NCI-H1092 treated with DMSO at 0.1 percent for 48 hours (cell line): ENCODE data around the gene KCTD12.
A peak's percentile ranks its signal among the peaks of the same experiment; 100 is the strongest.
"Not testable (repeated sequence)": the region's sequence is repeated elsewhere in the genome, so short reads cannot be mapped to it uniquely, and the experiment has no call there.

Experiments
- DNase-seq: peaks from one replicate; lab custom pipeline; 2025; lab: John Stamatoyannopoulos, UW

KCTD12 gene

DNA sequence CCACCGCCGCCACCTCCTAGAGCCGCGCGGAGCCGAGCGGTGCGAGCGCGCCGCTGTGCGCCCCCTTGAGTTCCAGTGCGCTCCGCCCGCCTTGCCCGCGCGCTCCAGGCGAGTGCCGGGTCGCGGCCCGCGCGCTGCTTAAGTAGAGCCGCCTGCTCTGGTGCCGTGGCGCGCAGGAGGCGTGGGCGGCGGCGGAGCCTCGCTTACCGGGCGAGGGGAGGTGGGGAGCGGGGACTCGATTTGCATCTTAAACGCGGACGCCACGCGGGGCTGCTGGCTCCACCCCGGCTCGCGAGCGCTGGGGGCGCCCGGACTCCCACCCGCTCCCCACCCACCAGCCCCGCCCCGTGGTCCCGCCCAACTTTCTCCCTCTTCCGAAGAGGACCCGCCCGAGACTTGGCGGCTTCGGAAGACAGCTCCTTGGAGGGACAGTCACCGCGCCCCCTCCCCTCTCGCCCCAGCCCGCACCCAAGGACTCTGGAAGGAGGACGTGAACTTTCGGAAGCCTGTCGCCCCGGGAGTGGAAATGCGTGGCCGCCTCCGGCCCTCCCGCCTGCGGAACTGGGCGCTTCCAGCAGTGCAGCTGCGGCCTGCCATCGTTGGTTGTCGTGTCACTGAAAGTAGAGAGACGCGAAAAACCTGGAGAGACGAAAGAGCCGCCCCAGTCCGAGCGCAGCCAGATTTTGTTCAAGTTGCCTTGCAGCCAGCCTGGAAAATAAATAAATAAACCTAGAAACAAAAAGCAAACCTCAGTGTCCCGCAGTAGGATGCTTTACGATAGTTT is at the start of gene KCTD12:
KCTD12 (minus strand) TSS at position 114 of the 784 bp plus-strand sequence. CDS start 257 bp downstream, outside the sequence.
- peak; percentile 78 for DNase-seq

DNA sequence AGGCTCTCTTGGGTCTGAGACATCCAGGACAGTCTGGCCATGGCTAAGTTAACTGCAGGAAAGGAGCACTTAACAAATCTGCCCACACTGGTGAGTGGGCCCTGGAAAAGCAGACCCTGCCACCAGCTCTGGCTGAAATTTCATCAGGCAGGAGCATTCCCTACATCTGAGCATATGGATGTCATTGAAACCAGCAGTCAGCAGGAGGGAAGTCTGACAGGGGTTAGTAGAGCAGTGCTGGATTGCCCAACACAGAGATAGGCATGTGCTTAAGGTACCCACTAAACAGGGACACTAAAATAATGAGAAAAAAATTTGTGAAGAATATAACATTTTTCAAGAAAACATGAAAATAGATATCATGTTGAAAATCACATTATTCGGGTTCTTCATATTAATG is 48.5 kb upstream of the KCTD12 start:
- no peak for DNase-seq

- no peak for DNase-seq
These were observed 45.9 kb upstream of the KCTD12 start for GRCh38 chr13:76932076-76932475.

DNA sequence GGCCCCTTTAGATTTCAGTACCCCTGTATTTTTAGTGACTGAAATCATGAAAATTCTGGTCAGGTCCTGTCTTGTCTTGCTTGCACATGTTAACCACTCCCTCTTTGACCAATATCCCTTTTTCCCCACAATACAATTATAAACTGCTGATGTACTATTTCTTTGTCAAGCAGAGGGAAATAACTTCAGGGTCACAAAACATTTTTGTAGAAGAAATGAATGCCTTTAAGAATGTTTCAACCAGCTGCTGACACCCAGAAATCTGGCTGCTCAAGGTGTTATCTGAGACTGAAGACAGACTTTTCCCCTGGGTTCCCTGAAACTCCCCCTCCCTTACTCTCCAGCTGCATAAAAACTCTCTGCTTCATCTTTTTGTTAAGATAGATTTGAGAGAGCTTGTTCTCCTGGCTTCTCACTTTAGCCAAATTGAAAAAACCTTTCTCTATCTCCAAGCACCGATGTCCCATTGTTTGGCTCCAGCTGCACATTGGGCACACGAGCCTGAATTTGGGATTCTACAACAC is 43.7 kb upstream of the KCTD12 start:
- DNase-seq: no peak

DNA sequence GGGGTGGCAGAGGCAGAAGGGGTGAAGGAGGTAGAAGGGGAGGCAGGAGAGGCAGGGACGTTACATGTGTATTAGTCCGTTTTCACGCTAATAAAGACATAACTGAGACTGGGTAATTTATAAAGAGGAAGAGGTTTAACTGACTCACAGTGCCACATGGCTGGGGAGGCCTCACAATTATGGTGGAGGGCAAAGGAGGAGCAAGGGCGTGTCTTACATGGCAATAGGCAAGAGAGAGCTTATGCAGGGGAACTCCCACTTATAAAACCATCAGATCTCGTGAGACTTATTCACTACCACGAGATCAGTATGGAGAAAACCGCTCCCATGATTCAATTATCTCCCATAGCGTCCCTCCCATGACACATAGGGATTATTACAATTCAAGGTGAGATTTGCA is 43.1 kb upstream of the KCTD12 start:
- DNase-seq: no peak

- DNase-seq: no peak
These were observed 42.3 kb upstream of the KCTD12 start for GRCh38 chr13:76928456-76928855.

DNA sequence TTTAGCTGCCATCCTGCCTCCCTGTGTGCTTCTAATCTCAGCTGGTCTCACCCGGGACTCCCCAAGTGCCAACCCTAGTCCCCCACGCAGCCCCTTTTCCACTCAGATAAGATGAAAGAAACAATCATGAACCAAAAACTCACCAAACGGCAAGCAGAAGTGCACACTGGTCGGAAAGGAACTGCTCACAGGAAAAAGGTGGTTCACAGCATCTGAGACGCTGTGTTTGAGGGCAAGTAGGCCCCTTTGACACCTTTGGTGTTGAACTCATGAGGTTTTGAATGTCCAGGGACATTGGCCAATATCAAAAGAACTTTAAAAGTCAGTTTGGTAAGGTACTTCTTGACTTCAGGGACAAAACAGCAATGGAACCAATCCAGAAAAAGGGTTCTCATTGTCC is 41.8 kb upstream of the KCTD12 start:
- DNase-seq: no peak

DNA sequence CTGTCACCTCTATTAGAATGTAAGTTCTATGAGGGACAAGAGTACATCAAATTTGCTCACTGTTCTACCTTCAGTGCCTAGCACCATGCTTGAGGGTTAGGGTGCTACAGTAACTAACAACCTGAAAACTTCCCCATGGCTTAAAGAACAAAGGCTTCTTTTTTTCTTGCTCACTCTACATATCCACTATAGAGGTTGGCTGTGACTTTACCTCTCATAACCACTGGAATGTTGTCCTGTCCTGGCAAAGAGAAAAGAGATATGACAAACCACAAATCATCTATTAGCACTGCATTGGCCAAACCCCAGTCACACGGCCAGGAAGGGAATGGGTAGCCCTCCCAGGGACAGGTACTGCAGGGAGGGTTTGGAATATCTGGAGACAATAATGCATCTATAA is 38.9 kb upstream of the KCTD12 start:
- no peak for DNase-seq

- no peak for DNase-seq
These were observed 35.3 kb upstream of the KCTD12 start for GRCh38 chr13:76921516-76921915.

- not testable (repeated sequence) for DNase-seq
These were observed 31.7 kb upstream of the KCTD12 start for GRCh38 chr13:76917755-76918481.

DNA sequence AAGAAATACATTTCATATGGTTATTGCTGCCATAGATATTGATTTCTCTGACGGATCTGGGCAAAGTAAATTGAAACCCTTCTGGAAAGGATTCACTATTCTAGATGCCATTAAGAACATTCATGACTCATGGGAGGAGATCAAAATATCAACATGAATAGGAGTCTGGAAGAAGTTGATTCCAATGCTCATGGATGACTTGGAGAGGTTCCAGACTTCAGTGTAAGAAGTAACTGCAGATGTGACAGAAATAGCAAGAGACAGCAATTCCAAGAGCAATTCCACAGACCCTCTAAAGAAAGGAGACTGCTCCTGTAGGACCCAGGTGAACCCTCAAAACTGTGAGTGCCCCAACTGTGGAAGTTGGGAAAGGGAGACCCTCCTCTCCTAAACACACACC is 30.9 kb upstream of the KCTD12 start:
- no peak for DNase-seq

- DNase-seq: no peak
These were observed 27.7 kb upstream of the KCTD12 start for GRCh38 chr13:76913898-76914297.

- no peak for DNase-seq
These were observed 26.3 kb upstream of the KCTD12 start for GRCh38 chr13:76912476-76912875.

- DNase-seq: no peak
These were observed 18.3 kb upstream of the KCTD12 start for GRCh38 chr13:76904507-76904906.

DNA sequence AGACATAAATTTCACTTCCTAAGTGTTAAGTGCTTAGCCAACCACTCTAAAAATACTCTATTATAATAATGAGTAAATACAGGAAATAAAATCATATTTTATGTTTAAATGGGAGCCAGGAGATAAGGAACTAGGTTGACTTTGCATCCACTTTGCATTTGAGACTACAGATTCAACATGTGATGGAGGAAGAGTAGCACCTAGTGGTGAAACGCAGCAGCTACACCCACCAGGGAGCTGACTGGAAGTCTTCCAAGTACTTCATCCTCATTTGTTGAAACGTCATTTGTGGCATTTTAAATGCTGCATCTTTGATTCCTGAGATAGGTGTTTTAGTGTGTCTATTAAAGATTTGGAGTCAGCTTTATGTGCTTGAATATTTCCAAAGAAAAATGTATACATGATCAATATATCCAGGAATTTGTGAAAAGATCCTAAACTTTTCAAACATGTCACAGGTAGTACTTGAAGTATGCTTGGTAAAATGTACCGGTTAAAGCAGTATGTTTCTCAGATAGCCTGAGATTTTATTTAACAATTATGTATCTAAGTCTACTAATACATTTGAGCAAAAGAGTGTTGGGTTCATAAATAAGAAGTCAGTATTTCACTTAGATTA is 17.4 kb upstream of the KCTD12 start:
- DNase-seq: peak; percentile 72

- not testable (repeated sequence) for DNase-seq
These were observed 12.9 kb upstream of the KCTD12 start for GRCh38 chr13:76899066-76899465.

DNA sequence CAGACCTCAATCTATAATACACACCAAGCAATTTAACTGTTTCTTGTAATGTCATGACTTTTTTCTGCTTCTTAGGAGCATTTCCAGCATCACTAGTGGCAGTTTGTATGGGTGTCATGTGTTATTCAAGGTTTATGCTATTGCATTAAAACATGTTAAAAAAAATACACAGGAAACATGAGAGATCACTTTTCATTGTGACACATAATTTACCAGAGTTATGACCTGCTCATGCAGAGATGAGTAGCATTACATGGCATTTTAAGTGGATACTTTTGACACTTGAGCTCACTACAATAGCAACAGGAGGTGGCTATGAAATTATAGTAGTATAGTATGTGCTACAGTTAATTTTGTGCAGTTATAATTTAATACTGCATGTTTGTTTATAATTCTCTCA is 11.0 kb upstream of the KCTD12 start:
- not testable (repeated sequence) for DNase-seq

DNA sequence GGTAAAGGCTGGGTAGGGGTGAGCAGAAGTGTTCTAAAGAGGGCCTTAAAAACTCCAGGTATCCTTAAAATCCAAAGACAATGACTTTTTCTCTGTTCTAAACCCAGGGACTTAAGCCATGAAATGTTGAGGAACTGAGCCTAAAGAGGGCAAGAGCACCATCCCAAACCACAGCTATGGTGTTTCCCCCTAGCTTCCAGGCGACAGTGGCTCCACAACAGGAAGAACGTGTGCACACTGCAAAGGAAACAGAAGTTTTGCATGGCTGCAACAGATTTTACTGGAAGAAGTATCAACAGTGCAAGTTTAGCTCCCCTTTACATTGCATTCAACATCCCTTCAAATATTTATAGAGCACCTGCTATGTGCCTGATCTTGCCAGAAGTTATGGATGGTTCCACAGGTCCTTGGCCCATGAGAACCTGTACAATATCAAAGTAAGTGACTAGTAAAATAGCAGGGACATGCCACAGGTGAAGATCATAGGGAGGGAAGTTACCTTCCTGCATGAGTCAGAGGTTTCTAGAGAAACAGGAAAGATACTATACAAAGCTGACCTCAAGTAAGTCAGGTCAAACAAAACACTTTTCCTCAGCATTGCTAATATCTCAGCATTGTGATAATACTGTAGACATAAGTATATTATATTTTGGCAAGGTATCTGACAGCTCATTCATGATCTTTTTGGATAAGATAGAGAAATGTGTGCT is 8.4 kb upstream of the KCTD12 start:
- no peak for DNase-seq

DNA sequence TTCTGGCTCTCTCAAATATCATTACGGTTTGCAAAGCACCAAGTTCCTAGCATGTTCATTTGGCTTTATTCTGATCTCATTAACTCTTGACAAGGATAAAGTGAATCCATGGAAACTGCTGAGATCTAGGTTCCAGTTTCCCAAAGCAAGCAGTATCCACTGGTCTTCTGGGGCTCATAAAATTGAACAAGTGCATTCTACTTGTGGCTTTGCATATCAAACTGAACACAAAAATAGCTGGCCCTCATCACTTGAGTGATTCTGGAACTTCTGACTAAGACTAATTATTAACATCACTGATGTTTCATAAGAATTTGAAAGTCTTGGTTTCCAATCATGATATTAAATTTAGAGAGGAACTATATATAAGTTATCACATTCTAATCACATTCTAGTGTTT is 6.3 kb upstream of the KCTD12 start:
- no peak for DNase-seq

GRCh38 chr13:76890021-76890420 is 3.8 kb upstream of the KCTD12 start:
- no peak for DNase-seq

- no peak for DNase-seq
These were observed 3.0 kb upstream of the KCTD12 start for GRCh38 chr13:76889254-76889653.

DNA sequence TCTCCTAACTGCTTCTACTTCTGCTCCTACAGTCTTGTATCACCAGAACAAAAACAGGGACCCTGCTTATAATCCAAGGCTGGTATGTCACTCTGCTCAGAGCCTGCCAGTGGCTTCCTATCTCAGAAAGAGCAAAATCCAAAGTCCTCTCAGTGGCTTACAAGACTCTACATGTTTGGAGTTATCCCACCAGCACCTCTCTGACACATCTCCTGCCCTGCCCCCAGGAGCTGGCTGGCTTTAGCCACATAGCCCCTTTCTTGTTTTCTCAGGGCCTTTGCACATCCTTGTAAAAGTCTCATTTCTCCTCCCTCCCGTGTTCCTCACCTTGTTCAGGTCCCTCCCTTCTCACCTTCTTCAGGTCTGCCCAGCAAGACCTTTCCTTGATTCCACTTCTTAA is 2.2 kb upstream of the KCTD12 start:
- DNase-seq: no peak
